ENCODE results near the gene CYP4A22. TPM values are rescaled to one million over a fixed set of nuclear protein-coding genes. Genes with fewer than 3 reads are reported as not detected.

CYP4A22 gene
- total and polyA plus RNA-seq, 9 of the 15 experiments (the other 6 are each of a cell fraction or from before 2014, with no cell fraction given) = 0.07 TPM; not detected in 8

- TF ChIP-seq, protein P1, sequence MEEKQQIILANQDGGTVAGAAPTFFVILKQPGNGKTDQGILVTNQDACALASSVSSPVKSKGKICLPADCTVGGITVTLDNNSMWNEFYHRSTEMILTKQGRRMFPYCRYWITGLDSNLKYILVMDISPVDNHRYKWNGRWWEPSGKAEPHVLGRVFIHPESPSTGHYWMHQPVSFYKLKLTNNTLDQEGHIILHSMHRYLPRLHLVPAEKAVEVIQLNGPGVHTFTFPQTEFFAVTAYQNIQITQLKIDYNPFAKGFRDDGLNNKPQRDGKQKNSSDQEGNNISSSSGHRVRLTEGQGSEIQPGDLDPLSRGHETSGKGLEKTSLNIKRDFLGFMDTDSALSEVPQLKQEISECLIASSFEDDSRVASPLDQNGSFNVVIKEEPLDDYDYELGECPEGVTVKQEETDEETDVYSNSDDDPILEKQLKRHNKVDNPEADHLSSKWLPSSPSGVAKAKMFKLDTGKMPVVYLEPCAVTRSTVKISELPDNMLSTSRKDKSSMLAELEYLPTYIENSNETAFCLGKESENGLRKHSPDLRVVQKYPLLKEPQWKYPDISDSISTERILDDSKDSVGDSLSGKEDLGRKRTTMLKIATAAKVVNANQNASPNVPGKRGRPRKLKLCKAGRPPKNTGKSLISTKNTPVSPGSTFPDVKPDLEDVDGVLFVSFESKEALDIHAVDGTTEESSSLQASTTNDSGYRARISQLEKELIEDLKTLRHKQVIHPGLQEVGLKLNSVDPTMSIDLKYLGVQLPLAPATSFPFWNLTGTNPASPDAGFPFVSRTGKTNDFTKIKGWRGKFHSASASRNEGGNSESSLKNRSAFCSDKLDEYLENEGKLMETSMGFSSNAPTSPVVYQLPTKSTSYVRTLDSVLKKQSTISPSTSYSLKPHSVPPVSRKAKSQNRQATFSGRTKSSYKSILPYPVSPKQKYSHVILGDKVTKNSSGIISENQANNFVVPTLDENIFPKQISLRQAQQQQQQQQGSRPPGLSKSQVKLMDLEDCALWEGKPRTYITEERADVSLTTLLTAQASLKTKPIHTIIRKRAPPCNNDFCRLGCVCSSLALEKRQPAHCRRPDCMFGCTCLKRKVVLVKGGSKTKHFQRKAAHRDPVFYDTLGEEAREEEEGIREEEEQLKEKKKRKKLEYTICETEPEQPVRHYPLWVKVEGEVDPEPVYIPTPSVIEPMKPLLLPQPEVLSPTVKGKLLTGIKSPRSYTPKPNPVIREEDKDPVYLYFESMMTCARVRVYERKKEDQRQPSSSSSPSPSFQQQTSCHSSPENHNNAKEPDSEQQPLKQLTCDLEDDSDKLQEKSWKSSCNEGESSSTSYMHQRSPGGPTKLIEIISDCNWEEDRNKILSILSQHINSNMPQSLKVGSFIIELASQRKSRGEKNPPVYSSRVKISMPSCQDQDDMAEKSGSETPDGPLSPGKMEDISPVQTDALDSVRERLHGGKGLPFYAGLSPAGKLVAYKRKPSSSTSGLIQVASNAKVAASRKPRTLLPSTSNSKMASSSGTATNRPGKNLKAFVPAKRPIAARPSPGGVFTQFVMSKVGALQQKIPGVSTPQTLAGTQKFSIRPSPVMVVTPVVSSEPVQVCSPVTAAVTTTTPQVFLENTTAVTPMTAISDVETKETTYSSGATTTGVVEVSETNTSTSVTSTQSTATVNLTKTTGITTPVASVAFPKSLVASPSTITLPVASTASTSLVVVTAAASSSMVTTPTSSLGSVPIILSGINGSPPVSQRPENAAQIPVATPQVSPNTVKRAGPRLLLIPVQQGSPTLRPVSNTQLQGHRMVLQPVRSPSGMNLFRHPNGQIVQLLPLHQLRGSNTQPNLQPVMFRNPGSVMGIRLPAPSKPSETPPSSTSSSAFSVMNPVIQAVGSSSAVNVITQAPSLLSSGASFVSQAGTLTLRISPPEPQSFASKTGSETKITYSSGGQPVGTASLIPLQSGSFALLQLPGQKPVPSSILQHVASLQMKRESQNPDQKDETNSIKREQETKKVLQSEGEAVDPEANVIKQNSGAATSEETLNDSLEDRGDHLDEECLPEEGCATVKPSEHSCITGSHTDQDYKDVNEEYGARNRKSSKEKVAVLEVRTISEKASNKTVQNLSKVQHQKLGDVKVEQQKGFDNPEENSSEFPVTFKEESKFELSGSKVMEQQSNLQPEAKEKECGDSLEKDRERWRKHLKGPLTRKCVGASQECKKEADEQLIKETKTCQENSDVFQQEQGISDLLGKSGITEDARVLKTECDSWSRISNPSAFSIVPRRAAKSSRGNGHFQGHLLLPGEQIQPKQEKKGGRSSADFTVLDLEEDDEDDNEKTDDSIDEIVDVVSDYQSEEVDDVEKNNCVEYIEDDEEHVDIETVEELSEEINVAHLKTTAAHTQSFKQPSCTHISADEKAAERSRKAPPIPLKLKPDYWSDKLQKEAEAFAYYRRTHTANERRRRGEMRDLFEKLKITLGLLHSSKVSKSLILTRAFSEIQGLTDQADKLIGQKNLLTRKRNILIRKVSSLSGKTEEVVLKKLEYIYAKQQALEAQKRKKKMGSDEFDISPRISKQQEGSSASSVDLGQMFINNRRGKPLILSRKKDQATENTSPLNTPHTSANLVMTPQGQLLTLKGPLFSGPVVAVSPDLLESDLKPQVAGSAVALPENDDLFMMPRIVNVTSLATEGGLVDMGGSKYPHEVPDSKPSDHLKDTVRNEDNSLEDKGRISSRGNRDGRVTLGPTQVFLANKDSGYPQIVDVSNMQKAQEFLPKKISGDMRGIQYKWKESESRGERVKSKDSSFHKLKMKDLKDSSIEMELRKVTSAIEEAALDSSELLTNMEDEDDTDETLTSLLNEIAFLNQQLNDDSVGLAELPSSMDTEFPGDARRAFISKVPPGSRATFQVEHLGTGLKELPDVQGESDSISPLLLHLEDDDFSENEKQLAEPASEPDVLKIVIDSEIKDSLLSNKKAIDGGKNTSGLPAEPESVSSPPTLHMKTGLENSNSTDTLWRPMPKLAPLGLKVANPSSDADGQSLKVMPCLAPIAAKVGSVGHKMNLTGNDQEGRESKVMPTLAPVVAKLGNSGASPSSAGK (IDR thresholded peaks at IDR 0.05) = no peak
- no peak for TF ChIP-seq TAF15 (IDR thresholded peaks at IDR 0.05; ENCODE audit: low read depth, low read length)
- no peak for TF ChIP-seq RREB1 (CRISPR knock-in tag; IDR thresholded peaks at IDR 0.05)
- TF ChIP-seq MBD1 (CRISPR knock-in tag; IDR thresholded peaks at IDR 0.05) = no peak
Observed at GRCh38 chr1:47180603-47181094, 43.4 kb downstream of the CYP4A22 start (continued).

Measured in K562 (cell line).